Lung (tissue), 12 donors: ENCODE data around the gene HNRNPL. TPM values are rescaled to one million over a fixed set of nuclear protein-coding genes. Genes with fewer than 3 reads are reported as not detected.

ENCODE experiments used
- ATAC-seq: fragments of 200-7000 bp; cut with Tn5 transposase; one replicate; pipeline ENCODE4 v1.9.1; 2020; ENCODE audit warnings: moderate number of reproducible peaks; ENCODE audit not compliant: insufficient read depth, low FRiP score
- DNase-seq, 3 donors: peaks; one replicate each; pipeline ENCODE4 v3.0.0-alpha.2; 2013 to 2017
- H3K27ac ChIP-seq, 2 donors: one replicate each; pipeline ENCODE4 v1.5.1; 2013; ENCODE audit warnings: mild to moderate bottlenecking in 2 of 2, moderate library complexity in 2 of 2, control low read depth in 1 of 2, inconsistent platforms in 1 of 2, low read depth in 1 of 2, low read length in 1 of 2
- H3K27me3 ChIP-seq, 3 donors: one replicate each; pipeline ENCODE4 v1.5.1; 2013; ENCODE audit warnings: low read length in 2 of 3; ENCODE audit not compliant: control insufficient read depth in 3 of 3, insufficient read depth in 3 of 3
- H3K36me3 ChIP-seq, 4 donors: one replicate each; pipeline ENCODE4 v1.5.1; 2013; ENCODE audit warnings: low read length in 4 of 4, mild to moderate bottlenecking in 1 of 4, moderate library complexity in 1 of 4; ENCODE audit not compliant: control insufficient read depth in 4 of 4, insufficient read depth in 4 of 4
- H3K4me1 ChIP-seq, 5 donors: one replicate each; pipeline ENCODE4 v1.5.1; 2013; ENCODE audit warnings: low read length in 5 of 5, mild to moderate bottlenecking in 2 of 5, moderate library complexity in 1 of 5; ENCODE audit not compliant: control insufficient read depth in 5 of 5, insufficient read depth in 5 of 5
- H3K4me3 ChIP-seq: one replicate; pipeline ENCODE4 v1.5.1; 2013; ENCODE audit warnings: mild to moderate bottlenecking, control low read depth, moderate library complexity
- H3K9ac ChIP-seq, 2 donors: one replicate each; pipeline ENCODE4 v1.5.1; 2013; ENCODE audit warnings: low read length in 2 of 2, control low read depth in 1 of 2; ENCODE audit not compliant: insufficient read depth in 1 of 2
- H3K9me3 ChIP-seq, 4 donors: one replicate each; pipeline ENCODE4 v1.5.1; 2013; ENCODE audit warnings: low read length in 3 of 4, mild to moderate bottlenecking in 1 of 4, moderate library complexity in 1 of 4; ENCODE audit not compliant: control insufficient read depth in 4 of 4, insufficient read depth in 3 of 4
- WGBS, 2 donors: extraction: QIAGEN DNeasy Blood & Tissue Kit; methylation state at CpG; one replicate each; pipeline ENCODE4 v1.1.7; 2013; 5-methylcytosine and 5-hydroxymethylcytosine counted together
- polyA plus RNA-seq, 2 donors: library from polyadenylated mRNA; stranded (reverse); fragments of 200-250 nt; gene quantifications; one replicate each; pipeline ENCODE4 v1.2.1, GENCODE V29; 2013
- total RNA-seq, 2 donors: library from RNA; depleted of rRNA in 1 of 2; stranded (reverse); fragments of >200 nt in 1 of 2; gene quantifications; one replicate each; pipeline ENCODE4 v1.2.1, GENCODE V29; 2014 to 2021
- TF ChIP-seq, protein P1 (sequence below): IDR thresholded peaks from 2 replicates; pipeline ENCODE4 v1.5.1; 2012; ENCODE audit warnings: mild to moderate bottlenecking; ENCODE audit errors: control extremely low read depth, extremely low read depth
- donor health status: control.
- donor health status: control.
- donor health status: Bipolar disorder and iron deficiency.
- donor health status: healthy.
- donor health status: DM: yes; HTN: yes; CAD: no.

HNRNPL gene
- total and polyA plus RNA-seq, 4 donors, result 169 to 298 (median 209) TPM

DNA sequence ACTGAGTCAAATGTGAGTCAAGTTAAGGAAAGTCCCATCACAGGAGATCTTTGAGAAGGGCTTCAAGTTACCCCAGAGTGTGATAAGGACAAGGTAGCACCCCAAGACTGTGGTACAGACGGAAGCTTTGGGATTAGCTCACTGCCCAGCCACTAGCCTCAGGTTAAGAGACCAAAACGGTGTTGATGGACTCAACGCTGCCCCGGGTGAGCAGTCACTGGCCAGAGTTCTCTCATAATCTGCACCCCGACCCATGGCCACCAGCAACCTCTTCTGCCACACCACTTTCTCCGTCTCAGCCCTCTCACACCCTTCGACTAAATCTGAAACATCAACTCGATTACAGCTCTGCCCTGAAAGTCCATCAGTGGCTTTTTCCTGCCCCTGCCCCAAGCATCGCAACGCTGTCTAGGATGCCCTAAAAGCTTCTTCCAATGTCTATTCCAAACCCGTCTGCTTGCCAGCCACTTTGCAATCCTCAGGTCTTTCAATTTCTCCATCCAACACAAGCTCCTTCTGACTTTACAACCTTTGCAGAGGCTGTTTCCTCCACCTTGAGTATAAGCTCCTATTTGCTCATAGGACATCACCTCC lies 5.6 kb downstream of the HNRNPL start:
- no peaks in the 10 kb centered on the region for H3K9me3 ChIP-seq
- no peak overlapping the region for H3K9ac ChIP-seq
- H3K4me1 ChIP-seq, result peaks cover 4 to 21% (median 9%) of the 10 kb centered on the region in 5 donors
- ATAC-seq, result no peak
- H3K36me3 ChIP-seq, result peaks cover 64 to 75% (median 71%) of the 10 kb centered on the region in 4 donors
- TF ChIP-seq, protein P1, sequence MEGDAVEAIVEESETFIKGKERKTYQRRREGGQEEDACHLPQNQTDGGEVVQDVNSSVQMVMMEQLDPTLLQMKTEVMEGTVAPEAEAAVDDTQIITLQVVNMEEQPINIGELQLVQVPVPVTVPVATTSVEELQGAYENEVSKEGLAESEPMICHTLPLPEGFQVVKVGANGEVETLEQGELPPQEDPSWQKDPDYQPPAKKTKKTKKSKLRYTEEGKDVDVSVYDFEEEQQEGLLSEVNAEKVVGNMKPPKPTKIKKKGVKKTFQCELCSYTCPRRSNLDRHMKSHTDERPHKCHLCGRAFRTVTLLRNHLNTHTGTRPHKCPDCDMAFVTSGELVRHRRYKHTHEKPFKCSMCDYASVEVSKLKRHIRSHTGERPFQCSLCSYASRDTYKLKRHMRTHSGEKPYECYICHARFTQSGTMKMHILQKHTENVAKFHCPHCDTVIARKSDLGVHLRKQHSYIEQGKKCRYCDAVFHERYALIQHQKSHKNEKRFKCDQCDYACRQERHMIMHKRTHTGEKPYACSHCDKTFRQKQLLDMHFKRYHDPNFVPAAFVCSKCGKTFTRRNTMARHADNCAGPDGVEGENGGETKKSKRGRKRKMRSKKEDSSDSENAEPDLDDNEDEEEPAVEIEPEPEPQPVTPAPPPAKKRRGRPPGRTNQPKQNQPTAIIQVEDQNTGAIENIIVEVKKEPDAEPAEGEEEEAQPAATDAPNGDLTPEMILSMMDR, result no peak
- no peak for DNase-seq
- H3K27ac ChIP-seq, result peak overlapping the region in 1 of 2 donors; percentile 11
- H3K4me3 ChIP-seq, result no peak overlapping the region
- no peaks in the 10 kb centered on the region for H3K27me3 ChIP-seq
- 92 to 96% methylated on average over 11 of the region's 11 CpGs for WGBS, 2 donors

DNA sequence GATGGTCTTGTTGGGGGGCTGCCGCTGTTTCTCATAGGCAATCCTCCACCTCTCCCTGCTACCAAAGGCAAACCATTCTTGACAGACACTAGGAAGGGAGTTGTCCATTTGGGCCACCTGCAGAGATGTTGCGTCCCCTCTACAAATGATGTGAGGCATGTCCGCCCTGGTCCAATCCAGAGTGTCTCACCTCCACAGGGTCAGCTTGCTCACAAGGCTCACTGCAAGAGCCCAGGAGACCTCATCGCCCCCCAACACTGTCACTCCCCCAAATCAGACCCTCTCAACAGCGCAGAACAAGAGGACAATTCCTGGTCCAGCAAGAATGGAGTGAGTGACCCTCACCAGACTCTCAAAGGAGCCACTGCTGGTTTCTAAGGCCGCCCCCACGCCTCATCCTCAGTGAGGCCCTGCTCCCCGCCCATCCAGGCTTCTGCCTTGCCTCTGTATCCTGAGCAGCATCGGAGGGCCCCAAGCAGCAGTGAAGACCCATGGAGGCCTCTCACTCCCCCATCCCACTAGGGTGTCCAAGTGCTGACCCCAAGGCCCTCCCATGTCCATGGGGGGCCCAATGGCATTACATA lies 6.5 kb downstream of the HNRNPL start:
- ATAC-seq (no peak), DNase-seq (no peak)
- TF ChIP-seq, protein P1, result no peak
- Histone ChIP-seq H3K4me3 (no peak overlapping the region), H3K27ac (no peak overlapping the region), H3K27me3 (no peaks in the 10 kb centered on the region), H3K36me3 (peaks cover 70 to 79% (median 77%) of the 10 kb centered on the region in 4 donors), H3K4me1 (peaks cover 4 to 23% (median 5%) of the 10 kb centered on the region in 5 donors), H3K9me3 (no peaks in the 10 kb centered on the region), H3K9ac (no peak overlapping the region)
- 96 to 98% methylated on average over 9 of the region's 9 CpGs for WGBS, 2 donors

DNA sequence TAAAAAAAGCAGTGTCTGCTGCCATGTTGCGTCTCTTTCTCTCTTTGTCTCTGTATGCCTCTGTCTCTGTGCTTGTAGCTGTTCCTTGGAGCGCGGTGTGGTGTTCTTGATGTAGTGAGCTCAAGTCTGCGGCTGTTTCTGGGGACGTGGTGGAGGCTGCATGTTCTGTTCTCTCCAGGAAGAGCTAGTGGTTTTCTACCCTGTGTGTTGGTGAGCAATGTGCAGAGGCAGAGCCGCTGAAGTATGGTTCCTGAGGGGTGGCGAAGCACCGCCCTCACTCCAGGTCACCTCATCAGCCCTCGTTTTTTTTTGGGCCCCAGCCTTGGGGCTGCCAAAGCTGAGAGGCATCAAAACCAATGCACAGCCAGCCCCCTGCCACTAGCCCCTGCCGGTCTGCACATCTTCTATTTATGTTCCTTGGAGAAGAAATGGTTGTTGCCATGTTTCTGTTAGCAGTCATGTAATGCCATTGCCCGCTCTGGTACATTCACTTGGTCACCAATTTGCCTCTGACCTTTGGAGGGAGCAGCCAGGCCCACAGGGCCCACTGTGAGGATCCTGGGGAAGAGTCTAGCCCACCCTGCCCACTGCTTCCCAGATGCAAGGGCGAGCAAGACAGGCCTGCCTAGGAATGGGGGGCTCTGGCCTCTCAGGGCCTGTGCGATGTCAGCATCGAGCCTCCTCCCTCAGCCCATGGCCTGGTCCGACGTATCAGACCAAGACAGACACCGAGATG lies 7.2 kb downstream of the HNRNPL start:
- Histone ChIP-seq H3K9me3 (no peaks in the 10 kb centered on the region), H3K27me3 (no peaks in the 10 kb centered on the region), H3K4me1 (peaks cover under 1 to 23% (median 10%) of the 10 kb centered on the region in 5 donors), H3K36me3 (peaks cover 77 to 85% (median 81%) of the 10 kb centered on the region in 4 donors), H3K4me3 (no peak overlapping the region), H3K9ac (no peak overlapping the region), H3K27ac (peak overlapping the region in 1 of 2 donors; percentile 3)
- ATAC-seq, result no peak
- DNase-seq, result no peak
- 86 to 90% methylated on average over 17 of the region's 17 CpGs for WGBS, 2 donors
- TF ChIP-seq, protein P1, result no peak
